WTC11 (cell line): ENCODE data around the gene LSM3. TPM values are rescaled to one million over a fixed set of nuclear protein-coding genes. Genes with fewer than 3 reads are reported as not detected.

Experiments
- ATAC-seq: fragments of 200-7000 bp; cut with Tn5 transposase; 2 replicates; pipeline ENCODE4 v1.10.0; 2021; ENCODE audit warnings: mild to moderate bottlenecking, moderate library complexity
- CTCF ChIA-PET: fragments of 300-600 bp; sonication (Branson Sonifier 250); formaldehyde crosslinking; loops from one replicate; lab custom pipeline; 2021; ENCODE audit warnings: antibody characterized with exemption; lab: Charles Lee
- POLR2A ChIA-PET: fragments of 350-600 bp; sonication (Branson Sonifier 250); formaldehyde crosslinking; loops from one replicate; lab custom pipeline; 2021; ENCODE audit warnings: antibody characterized with exemption; lab: Charles Lee
- DNase-seq: peaks from one replicate; pipeline ENCODE4 v3.0.0; 2021; ENCODE audit warnings: low spot score
- H3K27ac Mint-ChIP-seq: 2 replicates; pipeline ENCODE4 v1.8.0; 2021; ENCODE audit warnings: mixed read lengths
- H3K27me3 Mint-ChIP-seq: 2 replicates; pipeline ENCODE4 v1.8.0; 2021; ENCODE audit warnings: low read depth, mild to moderate bottlenecking, moderate library complexity, mixed read lengths
- H3K36me3 Mint-ChIP-seq: 2 replicates; pipeline ENCODE4 v1.8.0; 2021; ENCODE audit warnings: mixed read lengths
- H3K4me1 Mint-ChIP-seq: 2 replicates; pipeline ENCODE4 v1.8.0; 2022; ENCODE audit warnings: mixed read lengths
- H3K4me3 Mint-ChIP-seq: 2 replicates; pipeline ENCODE4 v1.8.0; 2021; ENCODE audit warnings: mild to moderate bottlenecking, moderate library complexity, mixed read lengths
- H3K9me3 Mint-ChIP-seq: 2 replicates; pipeline ENCODE4 v1.8.0; 2021; ENCODE audit warnings: mixed read lengths
- AFF4 ChIP-seq: sonication (generic); formaldehyde crosslinking; IDR thresholded peaks from 2 replicates; pipeline ENCODE4 v1.8.1; 2023; ENCODE audit warnings: mild to moderate bottlenecking, missing genetic modification reagents, borderline replicate concordance
- E2F1 ChIP-seq: sonication (generic); formaldehyde crosslinking; IDR thresholded peaks from 2 replicates; pipeline ENCODE4 v1.8.0; 2022; ENCODE audit warnings: mild to moderate bottlenecking, missing genetic modification reagents
- HMGA2 ChIP-seq: fragments of 250-450 bp; sonication (Bioruptor Pico); IDR thresholded peaks from 2 replicates; pipeline ENCODE4 v1.4.0; 2021; ENCODE audit warnings: mild to moderate bottlenecking, moderate library complexity
- KAT7 ChIP-seq: sonication (generic); formaldehyde crosslinking; IDR thresholded peaks from 2 replicates; pipeline ENCODE4 v1.8.1; 2023; ENCODE audit warnings: missing genetic modification reagents, mild to moderate bottlenecking, borderline replicate concordance
- NFATC4 ChIP-seq: fragments of 250-450 bp; sonication (Bioruptor Pico); IDR thresholded peaks from 2 replicates; pipeline ENCODE4 v1.9.0; 2021; ENCODE audit warnings: mild to moderate bottlenecking
- PREB ChIP-seq: sonication (generic); formaldehyde crosslinking; IDR thresholded peaks from 2 replicates; pipeline ENCODE4 v1.8.1; 2022; ENCODE audit warnings: mild to moderate bottlenecking, missing genetic modification reagents, moderate library complexity, borderline replicate concordance
- SOX15 ChIP-seq: fragments of 250-450 bp; sonication (Bioruptor Pico); IDR thresholded peaks from 2 replicates; pipeline ENCODE4 v1.9.0; 2021; ENCODE audit warnings: mild to moderate bottlenecking
- TCF7 ChIP-seq: sonication (generic); formaldehyde crosslinking; IDR thresholded peaks from 2 replicates; pipeline ENCODE4 v1.8.0; 2022; ENCODE audit warnings: mild to moderate bottlenecking, low read depth, missing genetic modification reagents, moderate library complexity
- TP53 ChIP-seq: sonication (generic); formaldehyde crosslinking; IDR thresholded peaks from 2 replicates; pipeline ENCODE4 v1.8.1; 2023; ENCODE audit warnings: mild to moderate bottlenecking, missing genetic modification reagents
- ZBTB21 ChIP-seq: sonication (generic); formaldehyde crosslinking; IDR thresholded peaks from 2 replicates; pipeline ENCODE4 v1.8.1; 2023; ENCODE audit warnings: mild to moderate bottlenecking, missing genetic modification reagents, borderline replicate concordance
- ZNF317 ChIP-seq: sonication (generic); formaldehyde crosslinking; IDR thresholded peaks from 2 replicates; pipeline ENCODE4 v1.8.1; 2023; ENCODE audit warnings: low read depth, mild to moderate bottlenecking, moderate library complexity, missing genetic modification reagents, borderline replicate concordance
- total RNA-seq: library from RNA; stranded (reverse); gene quantifications from 3 replicates; pipeline ENCODE4 v1.2.3, GENCODE V29; 2021
- TF ChIP-seq, protein P1 (sequence below): sonication (generic); formaldehyde crosslinking; IDR thresholded peaks from 2 replicates; pipeline ENCODE4 v1.8.0; 2022; ENCODE audit warnings: mild to moderate bottlenecking, missing genetic modification reagents
- TF ChIP-seq, protein P2 (sequence below): fragments of 250-450 bp; sonication (Bioruptor Pico); IDR thresholded peaks from 2 replicates; pipeline ENCODE4 v1.9.0; 2021; ENCODE audit warnings: mild to moderate bottlenecking, borderline replicate concordance
- TF ChIP-seq, protein P3 (sequence below): sonication (generic); formaldehyde crosslinking; IDR thresholded peaks from 2 replicates; pipeline ENCODE4 v1.8.1; 2022; ENCODE audit warnings: mild to moderate bottlenecking, moderate library complexity, missing genetic modification reagents

Gene LSM3
- total RNA-seq, 1 experiment from 2014 or later: 21.4 TPM

DNA sequence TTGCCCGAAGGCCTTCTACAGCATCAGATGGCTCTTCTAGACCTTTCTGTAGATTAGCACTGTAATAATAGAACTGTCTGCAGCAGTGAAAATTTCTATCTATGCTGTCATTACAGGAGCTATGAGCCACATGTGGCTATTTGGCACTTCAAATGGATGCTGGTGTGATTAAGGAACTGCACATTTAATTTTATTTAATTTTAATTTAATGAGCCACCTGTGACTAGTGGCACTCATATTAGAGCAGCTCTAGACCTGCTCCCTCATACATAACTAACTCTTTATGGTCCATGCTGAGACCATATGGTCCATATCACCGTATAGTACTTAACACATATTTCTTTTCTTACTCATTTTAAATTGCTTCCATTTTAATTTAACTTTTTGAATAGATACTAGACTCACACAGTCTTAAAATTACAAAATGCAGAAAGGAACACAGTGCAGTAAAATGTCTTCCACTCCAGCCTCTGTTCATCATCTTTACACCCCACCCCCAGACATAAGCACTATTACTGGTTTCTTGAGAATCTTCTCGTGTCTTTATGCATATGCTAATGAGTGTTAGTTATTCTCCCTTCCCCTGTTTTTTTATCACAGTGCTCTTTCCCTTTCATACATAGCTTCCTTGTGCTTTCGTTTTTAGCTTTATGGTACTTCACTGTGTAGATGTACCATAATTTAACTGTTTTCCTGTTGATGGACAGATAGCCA lies 9.6 kb downstream of the LSM3 start:
- no peaks in the 10 kb centered on the region for H3K27me3 Mint-ChIP-seq
- peaks cover 34% of the 10 kb centered on the region for H3K36me3 Mint-ChIP-seq
- H3K9me3 Mint-ChIP-seq: no peaks in the 10 kb centered on the region
- no peak for DNase-seq
- H3K4me1 Mint-ChIP-seq: peaks cover 13% of the 10 kb centered on the region
- ChIA-PET POLR2A (no interaction called here), CTCF (interaction anchor here (1.9 kb wide), 1 partner anchor 15 kb away, joined by 5 read pairs; no protein-coding TSS in a partner anchor)
- no peak overlapping the region for H3K27ac Mint-ChIP-seq
- no peak for ATAC-seq
- TF ChIP-seq HMGA2 (CRISPR knock-in tag): no peak
- TF ChIP-seq, protein P1, sequence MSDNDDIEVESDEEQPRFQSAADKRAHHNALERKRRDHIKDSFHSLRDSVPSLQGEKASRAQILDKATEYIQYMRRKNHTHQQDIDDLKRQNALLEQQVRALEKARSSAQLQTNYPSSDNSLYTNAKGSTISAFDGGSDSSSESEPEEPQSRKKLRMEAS (CRISPR knock-in tag): no peak
- TF ChIP-seq, protein P2, sequence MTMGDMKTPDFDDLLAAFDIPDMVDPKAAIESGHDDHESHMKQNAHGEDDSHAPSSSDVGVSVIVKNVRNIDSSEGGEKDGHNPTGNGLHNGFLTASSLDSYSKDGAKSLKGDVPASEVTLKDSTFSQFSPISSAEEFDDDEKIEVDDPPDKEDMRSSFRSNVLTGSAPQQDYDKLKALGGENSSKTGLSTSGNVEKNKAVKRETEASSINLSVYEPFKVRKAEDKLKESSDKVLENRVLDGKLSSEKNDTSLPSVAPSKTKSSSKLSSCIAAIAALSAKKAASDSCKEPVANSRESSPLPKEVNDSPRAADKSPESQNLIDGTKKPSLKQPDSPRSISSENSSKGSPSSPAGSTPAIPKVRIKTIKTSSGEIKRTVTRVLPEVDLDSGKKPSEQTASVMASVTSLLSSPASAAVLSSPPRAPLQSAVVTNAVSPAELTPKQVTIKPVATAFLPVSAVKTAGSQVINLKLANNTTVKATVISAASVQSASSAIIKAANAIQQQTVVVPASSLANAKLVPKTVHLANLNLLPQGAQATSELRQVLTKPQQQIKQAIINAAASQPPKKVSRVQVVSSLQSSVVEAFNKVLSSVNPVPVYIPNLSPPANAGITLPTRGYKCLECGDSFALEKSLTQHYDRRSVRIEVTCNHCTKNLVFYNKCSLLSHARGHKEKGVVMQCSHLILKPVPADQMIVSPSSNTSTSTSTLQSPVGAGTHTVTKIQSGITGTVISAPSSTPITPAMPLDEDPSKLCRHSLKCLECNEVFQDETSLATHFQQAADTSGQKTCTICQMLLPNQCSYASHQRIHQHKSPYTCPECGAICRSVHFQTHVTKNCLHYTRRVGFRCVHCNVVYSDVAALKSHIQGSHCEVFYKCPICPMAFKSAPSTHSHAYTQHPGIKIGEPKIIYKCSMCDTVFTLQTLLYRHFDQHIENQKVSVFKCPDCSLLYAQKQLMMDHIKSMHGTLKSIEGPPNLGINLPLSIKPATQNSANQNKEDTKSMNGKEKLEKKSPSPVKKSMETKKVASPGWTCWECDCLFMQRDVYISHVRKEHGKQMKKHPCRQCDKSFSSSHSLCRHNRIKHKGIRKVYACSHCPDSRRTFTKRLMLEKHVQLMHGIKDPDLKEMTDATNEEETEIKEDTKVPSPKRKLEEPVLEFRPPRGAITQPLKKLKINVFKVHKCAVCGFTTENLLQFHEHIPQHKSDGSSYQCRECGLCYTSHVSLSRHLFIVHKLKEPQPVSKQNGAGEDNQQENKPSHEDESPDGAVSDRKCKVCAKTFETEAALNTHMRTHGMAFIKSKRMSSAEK (CRISPR knock-in tag): no peak
- TF ChIP-seq NFATC4: no peak
- TF ChIP-seq ZNF317 (CRISPR knock-in tag): no peak
- TF ChIP-seq ZBTB21 (CRISPR knock-in tag): no peak
- no peak overlapping the region for H3K4me3 Mint-ChIP-seq

DNA sequence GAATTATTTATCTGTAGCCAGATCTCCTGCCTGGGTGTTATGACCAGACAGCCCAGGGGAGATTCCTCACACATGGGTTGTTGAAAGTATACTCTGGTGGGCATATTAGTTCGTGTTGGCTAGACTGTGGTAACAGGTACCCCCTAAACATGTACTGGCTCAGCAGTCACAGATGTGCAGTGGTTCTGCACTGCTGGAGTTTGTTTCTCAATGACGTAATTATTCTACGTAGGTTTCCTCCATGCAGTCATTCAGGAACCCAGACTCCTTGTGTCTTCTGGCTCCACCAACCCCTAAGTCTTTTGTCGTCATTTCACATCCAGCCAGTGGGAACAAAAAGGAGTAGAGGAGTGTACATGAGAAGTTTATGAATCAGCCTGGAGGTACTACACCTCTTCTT lies 16.2 kb downstream of the LSM3 start:
- no peak for ATAC-seq
- no peak for TF ChIP-seq PREB (CRISPR knock-in tag)
- TF ChIP-seq E2F1 (CRISPR knock-in tag): no peak
- TF ChIP-seq SOX15 (CRISPR knock-in tag): no peak
- no peak for TF ChIP-seq KAT7
- no peak for TF ChIP-seq TP53 (CRISPR knock-in tag)
- TF ChIP-seq, protein P3, sequence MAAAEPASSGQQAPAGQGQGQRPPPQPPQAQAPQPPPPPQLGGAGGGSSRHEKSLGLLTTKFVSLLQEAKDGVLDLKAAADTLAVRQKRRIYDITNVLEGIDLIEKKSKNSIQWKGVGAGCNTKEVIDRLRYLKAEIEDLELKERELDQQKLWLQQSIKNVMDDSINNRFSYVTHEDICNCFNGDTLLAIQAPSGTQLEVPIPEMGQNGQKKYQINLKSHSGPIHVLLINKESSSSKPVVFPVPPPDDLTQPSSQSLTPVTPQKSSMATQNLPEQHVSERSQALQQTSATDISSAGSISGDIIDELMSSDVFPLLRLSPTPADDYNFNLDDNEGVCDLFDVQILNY (CRISPR knock-in tag): no peak
- no peak for TF ChIP-seq AFF4
- TF ChIP-seq, protein P1 (CRISPR knock-in tag): no peak
- no peak for TF ChIP-seq TCF7
- TF ChIP-seq, all 79 proteins: peak for 0
- no peak overlapping the region for H3K27ac Mint-ChIP-seq
- H3K27me3 Mint-ChIP-seq: no peaks in the 10 kb centered on the region
- no peak for DNase-seq
- POLR2A ChIA-PET: no interaction called here
- peaks cover 28% of the 10 kb centered on the region for H3K36me3 Mint-ChIP-seq
- peaks cover 18% of the 10 kb centered on the region for H3K4me1 Mint-ChIP-seq
- no peak overlapping the region for H3K4me3 Mint-ChIP-seq
- H3K9me3 Mint-ChIP-seq: no peaks in the 10 kb centered on the region
- CTCF ChIA-PET: interaction anchor here (1.0 to 1.2 kb wide), 2 partner anchors 9 to 12 kb away, joined by 3 to 4 read pairs; no protein-coding TSS in a partner anchor
